ENCODE results near the gene PBX1.

DNA sequence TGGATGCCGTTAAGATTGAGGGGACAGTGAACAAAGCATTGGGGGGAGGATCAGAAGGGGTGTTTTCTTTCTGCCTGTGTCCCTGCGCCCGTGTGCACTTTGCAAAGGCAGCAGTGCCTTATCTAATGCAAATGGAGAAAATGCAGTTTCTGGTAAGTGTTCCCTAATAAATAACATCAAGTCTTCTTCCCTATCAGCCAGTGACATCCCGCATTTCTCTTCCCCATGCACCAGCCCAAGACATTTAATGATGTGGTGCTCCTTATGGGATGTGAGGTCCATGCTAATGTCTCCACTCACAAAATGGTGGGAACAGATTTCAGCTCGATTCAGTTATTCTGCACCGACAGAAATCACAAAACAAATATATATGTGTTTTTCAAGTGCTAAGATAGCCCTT is 111.8 kb downstream of the PBX1 start:
- TF ChIP-seq, protein P1, sequence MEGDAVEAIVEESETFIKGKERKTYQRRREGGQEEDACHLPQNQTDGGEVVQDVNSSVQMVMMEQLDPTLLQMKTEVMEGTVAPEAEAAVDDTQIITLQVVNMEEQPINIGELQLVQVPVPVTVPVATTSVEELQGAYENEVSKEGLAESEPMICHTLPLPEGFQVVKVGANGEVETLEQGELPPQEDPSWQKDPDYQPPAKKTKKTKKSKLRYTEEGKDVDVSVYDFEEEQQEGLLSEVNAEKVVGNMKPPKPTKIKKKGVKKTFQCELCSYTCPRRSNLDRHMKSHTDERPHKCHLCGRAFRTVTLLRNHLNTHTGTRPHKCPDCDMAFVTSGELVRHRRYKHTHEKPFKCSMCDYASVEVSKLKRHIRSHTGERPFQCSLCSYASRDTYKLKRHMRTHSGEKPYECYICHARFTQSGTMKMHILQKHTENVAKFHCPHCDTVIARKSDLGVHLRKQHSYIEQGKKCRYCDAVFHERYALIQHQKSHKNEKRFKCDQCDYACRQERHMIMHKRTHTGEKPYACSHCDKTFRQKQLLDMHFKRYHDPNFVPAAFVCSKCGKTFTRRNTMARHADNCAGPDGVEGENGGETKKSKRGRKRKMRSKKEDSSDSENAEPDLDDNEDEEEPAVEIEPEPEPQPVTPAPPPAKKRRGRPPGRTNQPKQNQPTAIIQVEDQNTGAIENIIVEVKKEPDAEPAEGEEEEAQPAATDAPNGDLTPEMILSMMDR (IDR thresholded peaks at IDR 0.05), result no peak
- TF ChIP-seq POLR2A (IDR thresholded peaks at IDR 0.05), result no peak
- no peak for TF ChIP-seq POLR2AphosphoS5 (IDR thresholded peaks at IDR 0.05)

All from breast epithelium (tissue), 3 donors.